Measurements from ENCODE around the gene SGMS1.

SGMS1 gene

DNA sequence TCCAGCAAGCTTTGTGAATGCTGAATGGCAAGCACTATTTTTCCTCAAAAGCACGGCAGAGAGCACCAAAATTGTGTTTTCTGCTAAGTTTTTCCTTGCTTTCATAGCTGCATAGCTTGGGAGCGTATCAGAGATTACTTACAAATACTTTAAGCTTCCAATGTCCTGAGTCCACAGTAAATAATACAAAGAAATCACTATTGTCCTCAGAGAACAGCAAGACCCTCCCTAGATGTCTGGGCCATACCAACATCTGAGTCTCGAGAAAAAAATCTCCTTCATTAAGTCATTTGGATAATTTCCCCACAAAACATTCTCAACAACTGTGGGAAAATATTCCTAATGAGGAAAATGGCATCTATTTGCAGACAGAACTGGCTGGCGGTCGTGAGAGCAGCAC is 41.7 kb downstream of the SGMS1 start:
- no peak for DNase-seq (ENCODE audit: low read depth)
- H3K4me3 ChIP-seq (ENCODE audit: control insufficient read depth, low read depth, low read length), result no peak overlapping the region
- TF ChIP-seq, protein P1, sequence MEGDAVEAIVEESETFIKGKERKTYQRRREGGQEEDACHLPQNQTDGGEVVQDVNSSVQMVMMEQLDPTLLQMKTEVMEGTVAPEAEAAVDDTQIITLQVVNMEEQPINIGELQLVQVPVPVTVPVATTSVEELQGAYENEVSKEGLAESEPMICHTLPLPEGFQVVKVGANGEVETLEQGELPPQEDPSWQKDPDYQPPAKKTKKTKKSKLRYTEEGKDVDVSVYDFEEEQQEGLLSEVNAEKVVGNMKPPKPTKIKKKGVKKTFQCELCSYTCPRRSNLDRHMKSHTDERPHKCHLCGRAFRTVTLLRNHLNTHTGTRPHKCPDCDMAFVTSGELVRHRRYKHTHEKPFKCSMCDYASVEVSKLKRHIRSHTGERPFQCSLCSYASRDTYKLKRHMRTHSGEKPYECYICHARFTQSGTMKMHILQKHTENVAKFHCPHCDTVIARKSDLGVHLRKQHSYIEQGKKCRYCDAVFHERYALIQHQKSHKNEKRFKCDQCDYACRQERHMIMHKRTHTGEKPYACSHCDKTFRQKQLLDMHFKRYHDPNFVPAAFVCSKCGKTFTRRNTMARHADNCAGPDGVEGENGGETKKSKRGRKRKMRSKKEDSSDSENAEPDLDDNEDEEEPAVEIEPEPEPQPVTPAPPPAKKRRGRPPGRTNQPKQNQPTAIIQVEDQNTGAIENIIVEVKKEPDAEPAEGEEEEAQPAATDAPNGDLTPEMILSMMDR (conservative IDR thresholded peaks at IDR 0.05; ENCODE audit: control insufficient read depth, insufficient read depth, low read depth, low read length), result no peak

DNA sequence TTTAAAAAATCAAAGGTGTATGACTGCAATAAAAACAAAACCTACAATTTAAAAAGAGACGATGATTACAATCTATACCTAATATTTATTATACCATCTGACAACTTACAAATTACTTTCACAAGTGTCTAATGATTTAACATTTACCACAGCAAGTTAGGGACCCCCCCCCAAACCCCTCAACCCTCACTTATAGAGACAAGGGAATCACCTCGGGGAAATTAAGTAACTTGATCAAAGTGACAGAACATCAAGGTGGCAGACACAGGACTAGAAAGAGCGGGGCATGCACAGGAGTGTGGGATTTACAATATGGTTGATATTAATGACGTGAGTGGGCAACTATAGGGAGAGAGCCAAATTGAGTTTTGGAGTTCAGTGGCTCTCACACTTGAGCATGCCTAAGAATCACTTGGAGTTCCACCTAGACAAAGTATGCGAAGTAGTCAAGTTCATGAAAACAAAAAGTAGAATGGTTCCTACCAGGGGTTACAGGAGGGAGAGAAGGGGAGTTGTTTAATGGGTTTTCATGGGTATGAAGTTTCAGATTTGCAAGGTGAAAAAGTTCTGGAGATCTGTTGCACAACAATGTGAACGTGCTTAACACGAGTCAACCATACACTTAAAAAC is 43.4 kb downstream of the SGMS1 start:
- DNase-seq (ENCODE audit: low read depth), result no peak
- H3K4me3 ChIP-seq (ENCODE audit: control insufficient read depth, low read depth, low read length), result no peak overlapping the region
- TF ChIP-seq, protein P1 (conservative IDR thresholded peaks at IDR 0.05; ENCODE audit: control insufficient read depth, insufficient read depth, low read depth, low read length), result no peak

DNA sequence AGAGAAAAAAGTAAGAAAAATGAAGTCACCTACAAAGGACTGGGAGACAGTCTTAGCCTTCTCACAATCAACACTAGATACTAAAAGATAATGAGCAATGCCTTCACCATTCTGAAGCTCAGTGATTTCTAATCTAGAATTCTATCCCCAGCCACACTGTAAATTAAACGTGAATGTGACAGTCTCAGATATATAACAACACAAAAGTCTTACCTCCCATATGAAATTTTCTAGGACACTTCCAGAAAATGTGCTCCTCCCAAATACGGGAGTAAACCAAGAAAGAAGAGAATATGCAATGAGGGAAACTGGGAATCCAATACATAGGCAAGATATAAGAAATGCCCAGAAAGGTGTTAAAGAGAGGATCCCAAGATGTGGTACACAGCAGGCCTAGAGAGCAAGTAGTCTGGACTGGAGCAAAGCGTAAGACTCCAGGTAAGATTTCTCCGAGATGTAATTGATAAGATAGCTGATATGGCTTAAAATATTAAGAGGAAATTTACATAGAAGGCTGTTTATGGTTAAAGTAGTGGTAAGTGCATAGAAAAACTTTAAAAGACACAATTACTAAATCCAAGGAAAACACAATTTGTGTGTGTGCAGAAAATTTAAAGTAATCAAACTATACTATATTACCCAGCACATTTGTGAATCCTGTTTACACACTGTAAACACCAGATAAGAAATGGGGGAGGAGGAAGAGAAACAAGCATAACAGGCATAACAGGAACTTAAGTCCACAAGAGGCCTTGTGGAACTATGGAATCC is 44.1 kb downstream of the SGMS1 start:
- TF ChIP-seq, protein P1 (conservative IDR thresholded peaks at IDR 0.05; ENCODE audit: control insufficient read depth, insufficient read depth, low read depth, low read length), result no peak
- no peak for DNase-seq (ENCODE audit: low read depth)
- H3K4me3 ChIP-seq (ENCODE audit: control insufficient read depth, low read depth, low read length), result no peak overlapping the region

DNA sequence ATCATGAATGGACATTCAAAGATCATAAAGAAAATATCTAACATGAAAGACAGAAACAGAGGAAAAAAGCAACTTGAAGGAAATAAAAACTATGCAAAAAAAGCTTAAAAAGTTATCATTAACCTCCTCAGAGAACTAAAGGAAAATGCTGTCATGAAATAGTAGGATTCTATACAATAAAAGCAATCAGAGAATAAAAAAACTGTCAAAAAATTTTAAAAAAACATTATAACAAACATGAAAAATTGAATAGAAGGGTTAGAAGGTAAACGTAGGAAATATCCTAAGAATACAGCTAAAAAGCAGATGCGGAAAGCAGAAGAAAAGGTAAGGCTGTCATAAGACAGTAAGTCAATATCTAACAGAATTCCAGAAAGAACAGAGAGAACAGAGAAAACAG is 44.8 kb downstream of the SGMS1 start:
- TF ChIP-seq, protein P1 (conservative IDR thresholded peaks at IDR 0.05; ENCODE audit: control insufficient read depth, insufficient read depth, low read depth, low read length), result no peak
- DNase-seq (ENCODE audit: low read depth), result no peak
- H3K4me3 ChIP-seq (ENCODE audit: control insufficient read depth, low read depth, low read length), result no peak overlapping the region

DNA sequence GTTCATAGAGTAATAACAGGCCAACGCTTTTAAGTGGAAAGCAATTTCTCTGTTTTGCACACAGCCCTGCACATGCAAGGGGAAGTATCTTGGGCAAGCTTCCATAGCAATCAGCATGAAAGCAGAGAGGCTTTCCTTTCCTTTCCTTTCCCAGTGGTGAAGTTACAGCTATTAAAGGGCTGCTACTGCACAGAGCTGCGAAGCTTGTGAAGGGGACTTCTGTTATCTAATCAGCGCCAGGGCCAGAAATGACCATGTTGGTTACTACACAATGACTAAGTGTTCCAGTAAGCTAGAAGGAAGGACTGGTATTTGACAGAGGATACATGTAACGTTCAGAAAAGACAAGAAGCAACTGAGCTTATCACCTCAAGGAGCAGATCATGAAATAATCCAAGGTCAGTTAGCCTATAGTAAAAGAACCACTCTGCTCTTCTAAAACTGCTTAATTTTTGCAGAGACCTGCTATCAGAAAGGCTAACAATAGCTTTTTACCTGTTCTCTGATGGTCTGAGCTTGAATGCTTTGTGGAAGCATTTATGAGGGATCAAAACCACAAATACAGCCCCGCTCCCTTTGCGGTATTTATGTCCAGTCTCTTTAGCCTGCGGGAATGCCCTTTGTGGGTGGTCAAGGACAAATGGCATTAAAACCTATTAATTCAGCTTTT is 45.9 kb downstream of the SGMS1 start:
- peak; percentile 38 for DNase-seq (ENCODE audit: low read depth)
- TF ChIP-seq, protein P1 (conservative IDR thresholded peaks at IDR 0.05; ENCODE audit: control insufficient read depth, insufficient read depth, low read depth, low read length), result no peak
- H3K4me3 ChIP-seq (ENCODE audit: control insufficient read depth, low read depth, low read length), result no peak overlapping the region

DNA sequence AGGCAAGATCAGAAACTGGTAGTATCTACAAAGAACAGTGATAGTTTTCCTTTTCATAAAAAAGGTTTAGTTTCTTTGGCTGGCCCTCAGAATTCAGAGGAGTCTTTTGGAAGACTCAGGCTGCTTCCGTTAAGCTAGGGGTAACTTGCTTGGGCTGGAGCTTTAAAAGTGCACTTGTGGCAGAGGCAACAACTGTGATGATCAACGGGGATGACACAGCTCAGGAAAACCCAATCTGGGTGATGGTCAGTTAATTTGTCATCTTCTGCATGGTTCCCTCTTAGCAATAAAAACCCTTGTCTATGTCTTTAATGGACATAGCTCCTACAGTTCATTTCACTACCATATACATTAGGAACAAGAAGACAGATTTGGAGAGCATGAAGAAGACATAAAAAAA is 46.7 kb downstream of the SGMS1 start:
- DNase-seq (ENCODE audit: low read depth), result no peak
- TF ChIP-seq, protein P1 (conservative IDR thresholded peaks at IDR 0.05; ENCODE audit: control insufficient read depth, insufficient read depth, low read depth, low read length), result no peak
- no peak overlapping the region for H3K4me3 ChIP-seq (ENCODE audit: control insufficient read depth, low read depth, low read length)

All from fibroblast of mammary gland (primary cell).